Middle frontal gyrus (tissue), 1 donor: ENCODE results near the gene REEP6.

Source experiments
- DNase-seq: peaks from one replicate; pipeline ENCODE4 v3.0.0-alpha.2; 2015; ENCODE audit warnings: low spot score; ENCODE audit errors: extremely low spot score

Gene REEP6

DNA sequence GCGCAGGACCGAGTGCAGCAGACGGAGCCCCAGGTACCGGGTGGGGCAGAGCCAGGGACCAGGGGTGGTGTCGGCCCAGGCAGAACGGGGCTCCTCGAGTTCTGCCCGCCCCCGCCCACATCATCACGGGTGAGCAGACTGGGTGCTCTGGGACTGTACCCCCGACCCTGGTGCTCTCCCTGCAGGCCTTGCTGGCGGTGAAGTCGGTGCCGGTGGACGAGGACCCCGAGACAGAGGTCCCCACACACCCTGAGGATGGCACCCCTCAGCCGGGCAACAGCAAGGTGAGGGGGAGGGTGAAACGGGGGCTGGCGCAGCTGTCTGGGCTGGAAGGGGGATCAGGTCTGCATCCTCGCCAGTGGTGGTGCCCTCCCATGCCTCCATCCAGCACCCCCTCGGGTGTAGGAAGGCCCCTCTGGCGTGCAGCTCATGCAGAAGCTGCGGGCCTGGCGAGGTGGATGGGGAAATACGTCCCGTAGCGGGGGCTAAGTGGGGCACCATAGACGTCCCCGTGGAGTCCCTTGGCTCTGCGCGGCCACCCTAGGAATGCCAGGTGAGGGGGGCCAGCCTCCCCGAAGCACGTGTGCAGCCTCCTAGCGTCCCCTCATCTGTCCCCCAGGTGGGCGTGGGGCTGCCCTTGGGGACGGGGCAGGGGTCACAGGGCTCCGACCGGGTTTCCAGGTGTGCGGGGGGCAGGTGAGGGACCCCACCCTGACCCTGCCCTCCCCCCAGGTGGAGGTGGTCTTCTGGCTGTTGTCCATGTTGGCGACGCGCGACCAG lies 34.7 kb upstream of the REEP6 start:
- DNase-seq, result no peak

DNA sequence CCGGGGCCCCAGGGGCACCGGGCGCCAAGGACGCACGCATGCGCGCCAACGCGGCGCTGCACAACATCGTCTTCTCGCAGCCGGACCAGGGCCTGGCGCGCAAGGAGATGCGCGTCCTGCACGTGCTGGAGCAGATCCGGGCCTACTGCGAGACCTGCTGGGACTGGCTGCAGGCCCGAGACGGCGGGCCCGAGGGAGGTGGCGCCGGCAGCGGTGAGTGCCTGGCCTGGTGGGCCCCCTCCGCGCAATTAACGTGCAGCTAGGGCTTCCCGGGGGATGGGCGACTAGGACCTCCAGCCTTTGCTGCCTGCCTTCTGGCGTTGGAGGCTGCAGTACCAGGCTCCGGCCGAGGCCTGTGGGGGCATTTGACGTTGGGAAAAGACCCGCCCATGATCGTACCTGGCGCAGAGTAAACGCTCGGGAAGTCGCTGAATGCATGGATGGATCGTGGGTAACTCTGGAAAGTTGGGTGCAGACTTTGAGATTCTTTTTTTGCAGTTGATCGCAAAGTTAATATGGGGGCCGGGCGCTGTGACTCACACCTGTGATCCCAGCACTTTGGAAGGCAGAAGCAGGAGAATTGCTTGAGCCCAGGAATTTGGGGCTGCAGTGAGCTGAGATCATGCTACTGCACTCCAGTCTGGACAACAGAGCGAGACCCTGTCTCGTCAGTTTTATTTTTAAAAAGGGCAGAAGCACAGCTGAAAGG lies 33.8 kb upstream of the REEP6 start:
- no peak for DNase-seq

DNA sequence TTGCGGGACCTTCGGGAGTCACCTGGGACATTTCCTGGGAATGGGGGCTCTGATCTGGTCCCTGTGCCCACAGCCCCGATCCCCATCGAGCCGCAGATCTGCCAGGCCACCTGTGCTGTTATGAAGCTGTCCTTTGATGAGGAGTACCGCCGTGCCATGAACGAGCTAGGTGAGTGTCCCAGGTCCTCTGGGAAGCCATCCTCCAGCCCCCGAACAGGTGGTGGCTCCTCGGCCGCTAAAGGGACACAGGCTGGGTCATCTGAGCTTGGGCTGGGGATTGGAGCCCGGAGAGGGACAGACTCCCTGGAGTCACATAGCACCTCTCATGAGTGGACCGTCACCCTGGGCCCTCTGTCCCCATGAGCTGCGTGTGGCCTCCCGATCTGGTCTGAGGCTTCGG lies 33.1 kb upstream of the REEP6 start:
- no peak for DNase-seq

DNA sequence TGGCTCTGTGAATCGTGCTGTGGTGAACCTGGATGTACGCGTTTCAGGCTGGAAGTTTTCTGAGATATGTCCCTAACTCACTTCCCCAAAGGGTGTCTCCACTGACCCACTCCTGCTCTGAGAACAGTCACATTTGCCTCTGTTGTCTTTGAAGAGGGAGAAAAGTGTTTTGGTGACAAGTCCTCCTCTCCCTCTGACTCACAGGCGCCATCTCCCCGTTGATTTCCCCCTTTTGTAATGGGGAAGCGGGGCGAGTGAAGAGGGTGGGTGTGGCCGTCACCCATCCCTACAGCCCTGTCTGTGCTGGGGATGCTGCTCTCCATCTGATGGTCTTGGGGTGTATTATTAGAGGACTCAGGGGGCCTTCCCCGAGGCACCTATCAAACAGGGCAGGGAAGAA lies 31.5 kb upstream of the REEP6 start:
- DNase-seq, result no peak

- no peak for DNase-seq
These were observed 30.7 kb upstream of the REEP6 start for GRCh38 chr19:1460033-1460995.

DNA sequence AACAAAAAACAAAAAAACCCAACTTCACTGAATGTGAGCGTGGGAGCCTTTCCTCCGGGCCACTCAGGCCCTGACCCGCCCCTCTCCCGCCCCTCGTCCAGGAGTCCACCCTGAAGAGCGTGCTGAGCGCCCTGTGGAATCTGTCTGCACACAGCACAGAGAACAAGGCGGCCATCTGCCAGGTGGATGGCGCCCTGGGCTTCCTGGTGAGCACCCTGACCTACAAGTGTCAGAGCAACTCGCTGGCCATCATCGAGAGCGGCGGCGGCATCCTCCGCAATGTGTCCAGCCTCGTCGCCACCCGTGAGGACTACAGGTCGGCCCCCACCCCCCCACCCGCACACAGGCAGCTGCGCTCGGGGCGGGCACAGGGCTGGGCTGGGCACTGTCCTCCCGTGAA lies 29.1 kb upstream of the REEP6 start:
- DNase-seq, result no peak

DNA sequence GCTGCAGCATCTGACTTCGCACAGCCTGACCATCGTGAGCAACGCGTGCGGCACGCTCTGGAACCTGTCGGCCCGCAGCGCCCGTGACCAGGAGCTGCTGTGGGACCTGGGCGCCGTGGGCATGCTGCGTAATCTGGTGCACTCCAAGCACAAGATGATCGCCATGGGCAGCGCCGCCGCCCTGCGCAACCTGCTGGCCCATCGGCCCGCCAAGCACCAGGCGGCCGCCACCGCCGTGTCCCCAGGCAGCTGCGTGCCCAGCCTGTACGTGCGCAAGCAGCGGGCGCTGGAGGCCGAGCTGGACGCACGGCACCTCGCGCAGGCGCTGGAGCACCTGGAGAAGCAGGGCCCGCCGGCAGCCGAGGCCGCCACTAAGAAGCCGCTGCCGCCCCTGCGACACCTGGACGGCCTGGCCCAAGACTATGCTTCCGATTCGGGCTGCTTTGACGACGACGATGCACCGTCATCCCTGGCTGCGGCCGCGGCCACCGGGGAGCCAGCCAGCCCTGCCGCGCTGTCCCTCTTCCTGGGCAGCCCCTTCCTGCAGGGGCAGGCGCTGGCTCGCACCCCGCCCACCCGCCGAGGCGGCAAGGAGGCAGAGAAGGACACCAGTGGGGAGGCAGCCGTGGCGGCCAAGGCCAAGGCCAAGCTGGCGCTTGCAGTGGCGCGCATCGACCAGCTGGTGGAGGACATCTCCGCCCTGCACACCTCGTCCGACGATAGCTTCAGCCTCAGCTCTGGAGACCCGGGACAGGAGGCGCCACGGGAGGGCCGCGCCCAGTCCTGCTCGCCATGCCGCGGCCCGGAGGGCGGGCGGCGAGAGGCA lies 25.6 kb upstream of the REEP6 start:
- DNase-seq, result no peak

DNA sequence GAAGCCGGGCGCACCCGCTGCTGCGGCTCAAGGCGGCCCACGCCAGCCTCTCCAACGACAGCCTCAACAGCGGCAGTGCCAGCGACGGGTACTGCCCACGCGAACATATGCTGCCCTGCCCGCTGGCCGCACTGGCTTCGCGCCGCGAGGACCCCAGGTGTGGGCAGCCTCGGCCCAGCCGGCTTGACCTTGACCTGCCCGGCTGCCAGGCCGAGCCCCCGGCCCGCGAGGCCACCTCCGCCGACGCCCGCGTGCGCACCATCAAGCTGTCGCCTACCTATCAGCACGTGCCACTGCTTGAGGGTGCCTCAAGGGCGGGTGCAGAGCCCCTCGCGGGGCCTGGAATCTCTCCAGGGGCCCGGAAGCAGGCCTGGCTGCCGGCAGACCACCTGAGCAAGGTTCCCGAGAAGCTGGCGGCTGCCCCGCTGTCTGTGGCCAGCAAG lies 24.9 kb upstream of the REEP6 start:
- DNase-seq, result no peak

DNA sequence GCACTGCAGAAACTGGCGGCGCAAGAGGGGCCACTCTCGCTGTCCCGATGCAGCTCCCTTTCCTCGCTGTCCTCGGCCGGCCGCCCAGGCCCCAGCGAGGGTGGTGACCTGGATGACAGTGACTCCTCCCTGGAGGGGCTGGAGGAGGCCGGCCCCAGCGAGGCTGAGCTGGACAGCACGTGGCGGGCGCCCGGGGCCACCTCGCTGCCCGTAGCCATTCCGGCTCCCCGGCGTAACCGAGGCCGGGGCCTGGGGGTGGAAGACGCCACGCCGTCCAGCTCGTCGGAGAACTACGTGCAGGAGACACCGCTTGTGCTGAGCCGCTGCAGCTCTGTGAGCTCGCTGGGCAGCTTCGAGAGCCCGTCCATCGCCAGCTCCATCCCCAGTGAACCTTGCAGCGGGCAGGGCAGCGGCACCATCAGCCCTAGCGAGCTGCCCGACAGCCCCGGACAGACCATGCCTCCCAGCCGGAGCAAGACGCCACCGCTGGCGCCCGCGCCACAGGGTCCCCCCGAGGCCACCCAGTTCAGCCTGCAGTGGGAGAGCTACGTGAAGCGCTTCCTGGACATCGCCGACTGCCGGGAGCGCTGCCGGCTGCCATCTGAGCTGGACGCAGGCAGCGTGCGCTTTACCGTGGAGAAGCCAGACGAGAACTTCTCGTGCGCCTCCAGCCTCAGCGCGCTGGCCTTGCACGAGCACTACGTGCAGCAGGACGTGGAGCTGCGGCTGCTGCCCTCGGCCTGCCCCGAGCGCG lies 24.3 kb upstream of the REEP6 start:
- DNase-seq, result no peak

DNA sequence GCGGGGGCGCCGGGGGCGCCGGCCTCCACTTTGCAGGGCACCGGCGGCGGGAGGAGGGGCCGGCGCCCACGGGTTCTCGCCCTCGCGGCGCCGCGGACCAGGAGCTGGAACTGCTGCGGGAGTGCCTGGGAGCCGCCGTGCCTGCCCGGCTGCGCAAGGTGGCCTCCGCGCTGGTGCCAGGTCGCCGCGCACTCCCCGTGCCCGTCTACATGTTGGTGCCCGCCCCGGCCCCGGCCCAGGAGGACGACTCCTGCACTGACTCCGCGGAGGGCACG lies 23.8 kb upstream of the REEP6 start:
- DNase-seq, result no peak

DNA sequence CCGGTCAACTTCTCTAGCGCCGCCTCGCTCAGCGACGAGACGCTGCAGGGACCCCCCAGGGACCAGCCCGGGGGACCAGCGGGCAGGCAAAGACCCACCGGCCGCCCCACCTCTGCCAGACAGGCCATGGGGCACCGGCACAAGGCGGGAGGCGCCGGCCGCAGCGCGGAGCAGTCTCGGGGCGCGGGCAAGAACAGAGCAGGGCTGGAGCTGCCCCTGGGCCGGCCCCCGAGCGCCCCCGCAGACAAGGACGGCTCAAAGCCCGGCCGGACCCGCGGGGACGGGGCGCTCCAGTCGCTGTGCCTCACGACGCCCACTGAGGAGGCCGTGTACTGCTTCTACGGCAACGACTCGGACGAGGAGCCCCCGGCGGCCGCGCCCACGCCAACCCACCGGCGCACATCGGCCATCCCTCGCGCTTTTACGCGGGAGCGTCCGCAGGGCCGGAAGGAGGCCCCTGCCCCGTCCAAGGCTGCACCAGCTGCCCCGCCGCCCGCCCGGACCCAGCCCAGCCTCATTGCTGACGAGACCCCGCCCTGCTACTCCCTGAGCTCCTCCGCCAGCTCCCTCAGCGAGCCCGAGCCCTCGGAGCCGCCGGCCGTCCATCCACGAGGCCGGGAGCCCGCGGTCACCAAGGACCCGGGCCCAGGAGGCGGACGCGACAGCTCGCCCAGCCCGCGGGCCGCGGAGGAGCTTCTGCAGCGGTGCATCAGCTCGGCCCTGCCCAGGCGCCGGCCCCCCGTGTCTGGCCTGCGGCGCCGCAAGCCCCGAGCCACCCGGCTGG lies 23.3 kb upstream of the REEP6 start:
- DNase-seq, result no peak

DNA sequence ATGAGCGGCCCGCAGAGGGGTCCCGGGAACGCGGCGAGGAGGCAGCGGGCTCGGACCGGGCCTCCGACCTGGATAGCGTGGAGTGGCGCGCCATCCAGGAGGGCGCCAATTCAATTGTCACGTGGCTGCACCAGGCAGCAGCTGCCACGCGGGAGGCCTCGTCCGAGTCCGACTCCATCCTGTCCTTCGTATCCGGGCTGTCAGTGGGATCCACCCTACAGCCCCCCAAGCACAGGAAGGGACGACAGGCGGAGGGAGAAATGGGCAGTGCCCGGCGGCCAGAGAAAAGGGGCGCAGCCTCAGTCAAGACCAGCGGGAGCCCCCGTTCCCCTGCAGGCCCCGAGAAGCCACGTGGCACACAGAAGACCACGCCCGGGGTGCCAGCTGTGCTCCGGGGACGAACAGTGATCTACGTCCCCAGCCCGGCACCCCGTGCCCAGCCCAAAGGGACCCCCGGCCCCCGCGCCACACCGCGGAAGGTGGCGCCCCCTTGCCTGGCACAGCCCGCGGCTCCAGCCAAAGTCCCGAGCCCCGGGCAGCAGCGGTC lies 22.6 kb upstream of the REEP6 start:
- no peak for DNase-seq

DNA sequence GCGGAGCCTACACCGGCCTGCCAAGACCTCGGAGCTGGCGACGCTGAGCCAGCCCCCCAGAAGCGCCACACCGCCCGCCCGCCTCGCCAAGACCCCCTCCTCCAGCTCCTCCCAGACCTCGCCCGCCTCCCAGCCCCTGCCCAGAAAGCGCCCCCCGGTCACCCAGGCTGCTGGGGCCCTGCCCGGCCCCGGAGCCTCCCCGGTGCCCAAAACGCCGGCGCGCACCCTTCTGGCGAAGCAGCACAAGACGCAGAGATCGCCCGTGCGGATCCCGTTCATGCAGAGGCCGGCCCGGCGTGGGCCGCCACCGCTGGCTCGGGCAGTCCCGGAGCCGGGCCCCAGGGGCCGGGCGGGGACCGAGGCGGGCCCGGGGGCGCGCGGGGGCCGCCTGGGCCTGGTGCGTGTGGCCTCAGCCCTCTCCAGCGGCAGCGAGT lies 22.1 kb upstream of the REEP6 start:
- DNase-seq, result no peak

DNA sequence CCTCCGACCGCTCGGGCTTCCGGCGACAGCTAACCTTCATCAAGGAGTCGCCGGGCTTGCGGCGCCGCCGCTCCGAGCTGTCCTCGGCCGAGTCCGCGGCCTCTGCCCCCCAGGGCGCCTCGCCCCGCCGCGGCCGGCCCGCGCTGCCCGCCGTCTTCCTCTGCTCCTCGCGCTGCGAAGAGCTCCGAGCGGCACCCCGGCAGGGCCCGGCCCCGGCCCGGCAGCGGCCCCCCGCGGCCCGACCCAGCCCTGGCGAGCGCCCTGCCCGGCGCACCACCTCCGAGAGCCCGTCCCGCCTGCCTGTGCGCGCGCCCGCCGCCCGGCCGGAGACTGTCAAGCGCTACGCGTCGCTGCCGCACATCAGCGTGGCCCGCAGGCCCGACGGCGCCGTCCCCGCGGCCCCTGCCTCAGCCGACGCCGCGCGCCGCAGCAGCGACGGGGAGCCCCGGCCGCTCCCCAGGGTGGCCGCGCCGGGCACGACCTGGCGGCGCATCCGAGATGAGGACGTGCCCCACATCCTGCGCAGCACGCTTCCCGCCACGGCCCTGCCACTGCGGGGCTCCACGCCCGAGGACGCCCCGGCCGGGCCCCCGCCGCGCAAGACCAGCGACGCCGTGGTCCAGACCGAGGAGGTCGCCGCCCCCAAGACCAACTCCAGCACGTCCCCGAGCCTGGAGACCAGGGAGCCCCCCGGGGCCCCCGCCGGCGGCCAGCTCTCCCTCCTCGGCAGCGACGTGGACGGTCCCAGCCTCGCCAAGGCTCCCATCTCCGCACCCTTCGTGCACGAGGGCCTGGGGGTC lies 21.5 kb upstream of the REEP6 start:
- DNase-seq, result no peak

DNA sequence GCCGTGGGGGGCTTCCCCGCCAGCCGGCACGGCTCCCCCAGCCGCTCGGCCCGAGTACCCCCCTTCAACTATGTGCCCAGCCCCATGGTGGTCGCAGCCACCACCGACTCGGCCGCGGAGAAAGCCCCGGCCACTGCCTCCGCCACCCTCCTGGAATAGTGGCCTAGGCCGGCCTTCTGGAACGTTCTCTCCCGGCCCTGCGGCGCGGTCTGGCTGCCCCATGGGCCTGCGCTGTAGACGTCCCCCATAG lies 21.0 kb upstream of the REEP6 start:
- no peak for DNase-seq

- DNase-seq, result no peak
These were observed 20.5 kb upstream of the REEP6 start for GRCh38 chr19:1470305-1471009.

DNA sequence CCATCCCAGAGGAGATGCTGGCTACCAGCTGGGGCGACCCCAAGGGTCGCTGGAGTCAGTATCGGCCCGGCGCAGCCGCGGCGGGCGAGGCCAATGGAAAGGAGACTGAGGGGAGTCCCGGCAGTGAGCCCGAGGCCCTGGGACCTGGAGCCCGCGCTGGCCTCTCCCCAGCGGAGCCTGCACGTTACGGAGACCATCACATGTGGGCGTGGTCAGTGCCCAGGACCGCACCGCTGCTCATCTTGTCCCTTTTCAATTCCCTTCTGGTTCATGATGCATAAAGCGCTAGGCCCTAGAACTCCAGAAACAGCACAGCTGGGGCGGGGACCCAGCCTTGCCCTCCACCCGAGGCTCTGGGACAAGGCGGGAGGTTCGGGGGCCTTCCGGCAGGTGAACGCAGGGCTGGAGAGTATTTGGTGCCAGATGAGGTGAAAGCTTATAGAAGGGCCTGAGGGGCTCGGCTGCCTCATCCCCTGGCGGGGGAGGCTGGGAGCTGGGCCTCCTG lies 19.9 kb upstream of the REEP6 start:
- DNase-seq, result no peak
